ENCODE results near the gene TTC34.

GRCh38 chr1:2597441-2598328, 203.8 kb downstream of the TTC34 start:
- TF ChIP-seq REST (IDR thresholded peaks at IDR 0.05; ENCODE audit: borderline replicate concordance in 1 of 2, low read depth in 1 of 2, low read length in 2 of 2): no peak
- TF ChIP-seq POLR2A (IDR thresholded peaks at IDR 0.05; ENCODE audit: insufficient read depth in 1 of 2, low read depth in 2 of 2, low read length in 2 of 2): no peak
- TF ChIP-seq RELA (CRISPR knock-in tag; IDR thresholded peaks at IDR 0.05): no peak
- TF ChIP-seq ZZZ3 (CRISPR knock-in tag; IDR thresholded peaks at IDR 0.05; ENCODE audit: borderline replicate concordance): no peak
- no peak for TF ChIP-seq CTCF (CRISPR knock-in tag; IDR thresholded peaks at IDR 0.05)
- no peak for TF ChIP-seq SMAD3 (CRISPR knock-in tag; IDR thresholded peaks at IDR 0.05)
- TF ChIP-seq SIN3A (IDR thresholded peaks at IDR 0.05; ENCODE audit: borderline replicate concordance, low read depth, low read length): no peak
- TF ChIP-seq KLF6 (CRISPR knock-in tag; IDR thresholded peaks at IDR 0.05): no peak
- TF ChIP-seq REXO4 (CRISPR knock-in tag; IDR thresholded peaks at IDR 0.05; ENCODE audit: borderline replicate concordance): no peak
- TF ChIP-seq NFRKB (IDR thresholded peaks at IDR 0.05): no peak
- no peak for TF ChIP-seq ZNF234 (CRISPR knock-in tag; conservative IDR thresholded peaks at IDR 0.05)
- TF ChIP-seq EEA1 (CRISPR knock-in tag; IDR thresholded peaks at IDR 0.05; ENCODE audit: borderline replicate concordance): no peak
- no peak for TF ChIP-seq SRY (CRISPR knock-in tag; IDR thresholded peaks at IDR 0.05)
- TF ChIP-seq ERF (CRISPR knock-in tag; IDR thresholded peaks at IDR 0.05): no peak

Measured in HepG2 (cell line).